GM19468 (cell line): ENCODE results near the gene DCTD.

ENCODE experiments used
- ATAC-seq: cut with Tn5 transposase; IDR thresholded peaks from one replicate; pipeline ENCODE4 v1.9.1; 2021; ENCODE audit warnings: mild to moderate bottlenecking, moderate library complexity, moderate number of reproducible peaks; ENCODE audit not compliant: unreplicated experiment; ENCODE audit errors: extremely low read depth

Gene DCTD

GRCh38 chr4:182895791-182896292 is 21.3 kb downstream of the DCTD start:
- ATAC-seq: no peak

- ATAC-seq: no peak
Observed at GRCh38 chr4:182894681-182895275, 22.4 kb downstream of the DCTD start.

GRCh38 chr4:182893474-182894080 is 23.6 kb downstream of the DCTD start:
- ATAC-seq: no peak

- ATAC-seq: no peak
Observed at GRCh38 chr4:182893047-182893446, 24.1 kb downstream of the DCTD start.

GRCh38 chr4:182890202-182890601 is 27.0 kb downstream of the DCTD start:
- ATAC-seq: no peak

GRCh38 chr4:182888891-182889290 is 28.3 kb downstream of the DCTD start:
- no peak for ATAC-seq

- no peak for ATAC-seq
Observed at GRCh38 chr4:182886768-182887167, 30.4 kb downstream of the DCTD start.

GRCh38 chr4:182886205-182886604 is 31.0 kb downstream of the DCTD start:
- ATAC-seq: no peak

- ATAC-seq: no peak
Observed at GRCh38 chr4:182885738-182886077, 31.5 kb downstream of the DCTD start.

GRCh38 chr4:182885022-182885737 is 32.0 kb downstream of the DCTD start:
- ATAC-seq: no peak

GRCh38 chr4:182884040-182884439 is 33.1 kb downstream of the DCTD start:
- ATAC-seq: no peak

- ATAC-seq: no peak
Observed at GRCh38 chr4:182883351-182883750, 33.8 kb downstream of the DCTD start.

GRCh38 chr4:182881914-182882313 is 35.3 kb downstream of the DCTD start:
- no peak for ATAC-seq

GRCh38 chr4:182880387-182881356 is 36.5 kb downstream of the DCTD start:
- no peak for ATAC-seq

- ATAC-seq: no peak
Observed at GRCh38 chr4:182879913-182880312, 37.3 kb downstream of the DCTD start.

- no peak for ATAC-seq
Observed at GRCh38 chr4:182878633-182879495, 38.3 kb downstream of the DCTD start.

- no peak for ATAC-seq
Observed at GRCh38 chr4:182877326-182877883, 39.8 kb downstream of the DCTD start.

- no peak for ATAC-seq
Observed at GRCh38 chr4:182876427-182876826, 40.8 kb downstream of the DCTD start.
